Neural cell (in vitro differentiated cells): Measurements from ENCODE around the gene TFPI.

Experiments used
- CTCF ChIP-seq: fragments of 450-650 bp; IDR thresholded peaks from 2 replicates; pipeline ENCODE4 v1.5.1; 2014; ENCODE audit warnings: antibody characterized with exemption, mild to moderate bottlenecking, moderate library complexity; ENCODE audit not compliant: poor library complexity, severe bottlenecking
- EZH2 ChIP-seq: fragments of 200-600, 300-800 bp; shearing (Covaris generic), sonication (generic); IDR thresholded peaks from 2 replicates; pipeline ENCODE4 v1.6.1; 2014; ENCODE audit warnings: antibody characterized with exemption, low read length, borderline replicate concordance, mild to moderate bottlenecking; ENCODE audit not compliant: insufficient read depth, poor library complexity, severe bottlenecking
- POLR2AphosphoS5 ChIP-seq: IDR thresholded peaks from 2 replicates; pipeline ENCODE4 v1.6.1; 2012
- SMC3 ChIP-seq: fragments of 450-650 bp; conservative IDR thresholded peaks from 2 replicates; pipeline ENCODE4 v1.6.1; 2014; ENCODE audit warnings: antibody characterized with exemption, mild to moderate bottlenecking, moderate library complexity; ENCODE audit not compliant: poor library complexity

- TF ChIP-seq EZH2 = no peak
- TF ChIP-seq SMC3 = no peak
- no peak for TF ChIP-seq POLR2AphosphoS5
- TF ChIP-seq CTCF = no peak
Measured at GRCh38 chr2:187511356-187512315, 42.6 kb downstream of the TFPI start.
